Left lung (tissue), 10 donors: ENCODE results near the gene PTPRT. TPM values are rescaled to one million over a fixed set of nuclear protein-coding genes. Genes with fewer than 3 reads are reported as not detected.

Source experiments
- ATAC-seq: fragments of 200-7000 bp; cut with Tn5 transposase; one replicate; pipeline ENCODE4 v1.9.1; 2020; ENCODE audit warnings: moderate library complexity
- DNase-seq, 4 donors: peaks; one replicate each; pipeline ENCODE4 v3.0.0-alpha.2; 2013 to 2020
- H3K27ac ChIP-seq, 2 donors: fragments of 200-600 bp; sonication (generic) in 1 of 2; one replicate each; pipeline versions ENCODE4 v1.5.0 to v1.8.0; 2020 to 2021
- H3K27me3 ChIP-seq, 2 donors: fragments of 200-600 bp; sonication (generic) in 1 of 2; one replicate each; pipeline versions ENCODE4 v1.5.0 to v1.8.0; 2020 to 2021
- H3K36me3 ChIP-seq, 2 donors: fragments of 200-600 bp; sonication (generic) in 1 of 2; one replicate each; pipeline versions ENCODE4 v1.5.0 to v1.8.0; 2020 to 2021
- H3K4me1 ChIP-seq, 2 donors: fragments of 200-600 bp; one replicate each; pipeline ENCODE4 v1.8.0; 2021
- H3K4me3 ChIP-seq, 2 donors: fragments of 200-600 bp; sonication (generic) in 1 of 2; one replicate each; pipeline versions ENCODE4 v1.5.0 to v1.8.0; 2020 to 2021; ENCODE audit warnings: mild to moderate bottlenecking in 1 of 2
- H3K9me3 ChIP-seq, 2 donors: fragments of 200-600 bp; sonication (generic) in 1 of 2; one replicate each; pipeline versions ENCODE4 v1.5.0 to v1.8.0; 2020 to 2021
- CTCF ChIP-seq, 2 donors: fragments of 200-600 bp; sonication (generic) in 1 of 2; IDR thresholded peaks; one replicate each; pipeline versions ENCODE4 v1.5.0 to v1.8.0; 2021; ENCODE audit warnings: antibody characterized with exemption in 2 of 2
- intact Hi-C, 2 donors: fragments of 100-400 bp; cut with DNase I; formaldehyde crosslinking; loops; one replicate each; pipeline versions ENCODE4 v1.11.2 to v1.14.2; 2022
- polyA plus RNA-seq, 6 donors: library from polyadenylated mRNA; unstranded; fragments of 120-200 nt; gene quantifications; one replicate each; pipeline ENCODE4 v1.2.1, GENCODE V29; 2013; ENCODE audit not compliant: insufficient read length in 6 of 6
- total RNA-seq, 2 donors: library from RNA; stranded (reverse); fragmentation: NEBNext Ultra II Directional; extraction: Animal tissue kit (Norgen Biotek cat#: 25700); gene quantifications; one replicate each; pipeline ENCODE4 v1.2.1, GENCODE V29; 2021
- donor health status: DM: no; HTN: yes; CAD: no.
- donor health status: DM: no; HTN: no; CAD: no.

Gene PTPRT
- total and polyA plus RNA-seq, 8 donors, result 0.15 to 2.9 (median 1.4) TPM

- ATAC-seq, result no peak
Measured at GRCh38 chr20:42763015-42763414, 426.7 kb downstream of the PTPRT start.

DNA sequence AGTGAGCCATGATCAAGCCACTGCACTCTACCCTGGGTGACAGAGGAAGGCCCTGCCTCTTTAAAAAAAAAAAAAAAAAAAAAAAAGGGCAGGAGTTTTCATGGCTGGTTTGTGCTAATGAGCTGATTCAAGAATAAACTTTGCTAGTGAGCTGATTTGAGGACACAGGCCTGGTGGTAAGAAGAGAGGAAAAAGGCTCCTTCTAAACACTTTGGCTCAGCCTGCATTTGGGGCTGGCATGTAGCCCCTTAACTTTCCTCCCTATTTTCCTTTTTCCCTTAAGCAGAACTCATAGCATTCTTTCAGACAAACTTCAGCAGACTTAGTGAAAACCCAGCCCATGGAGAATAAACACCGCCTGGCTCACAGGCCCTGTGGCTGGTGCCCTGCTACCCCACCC lies 432.7 kb downstream of the PTPRT start:
- intact Hi-C loops, result no loop called here
- H3K9me3 ChIP-seq, result no peaks in the 10 kb centered on the region
- H3K27me3 ChIP-seq, result no peaks in the 10 kb centered on the region
- no peak for TF ChIP-seq CTCF (IDR thresholded peaks at IDR 0.05)
- H3K27ac ChIP-seq, result no peak overlapping the region
- H3K36me3 ChIP-seq, result no peaks in the 10 kb centered on the region
- H3K4me3 ChIP-seq, result no peak overlapping the region
- H3K4me1 ChIP-seq, result no peaks in the 10 kb centered on the region
- ATAC-seq (no peak), DNase-seq (peak in 2 of 4 donors; percentile 54 to 72)

More at GRCh38 chr20:42763015-42763414, 426.7 kb downstream of the PTPRT start:
- H3K9me3 ChIP-seq, result peaks cover 0 to 2% of the 10 kb centered on the region in 2 donors
- H3K4me3 ChIP-seq, result no peak overlapping the region
- H3K27ac ChIP-seq, result no peak overlapping the region
- DNase-seq, result no peak
- H3K4me1 ChIP-seq, result no peaks in the 10 kb centered on the region
- no peak for TF ChIP-seq CTCF (IDR thresholded peaks at IDR 0.05)
- H3K27me3 ChIP-seq, result no peaks in the 10 kb centered on the region
- intact Hi-C loops, result no loop called here
- no peaks in the 10 kb centered on the region for H3K36me3 ChIP-seq

DNA sequence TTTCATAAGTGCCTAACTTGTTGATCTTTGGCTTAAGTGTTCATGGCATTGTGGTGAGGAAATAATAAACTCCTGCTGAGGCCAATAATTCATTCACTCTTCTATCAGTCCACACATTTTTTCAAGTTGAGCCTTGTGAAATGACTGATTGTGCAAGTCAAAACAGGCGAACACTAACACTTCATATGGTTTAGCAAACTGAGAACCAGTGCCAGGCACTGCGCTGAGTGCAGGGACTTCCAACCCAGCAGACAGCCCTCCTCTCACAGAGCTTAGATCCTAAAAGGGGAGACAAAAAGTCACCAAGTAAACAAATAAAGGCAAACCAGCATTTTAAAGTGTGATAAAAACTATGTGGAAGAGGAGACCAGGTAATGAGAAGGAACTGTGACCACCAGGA lies 435.0 kb downstream of the PTPRT start:
- Histone ChIP-seq H3K27me3 (no peaks in the 10 kb centered on the region), H3K4me1 (no peaks in the 10 kb centered on the region), H3K36me3 (no peaks in the 10 kb centered on the region), H3K9me3 (no peaks in the 10 kb centered on the region), H3K4me3 (no peak overlapping the region), H3K27ac (no peak overlapping the region)
- peak in 3 of 4 donors; percentile 41 to 85 (median 73) for DNase-seq
- intact Hi-C loops, result no loop called here
- TF ChIP-seq CTCF (IDR thresholded peaks at IDR 0.05), result no peak
- ATAC-seq, result peak; percentile 79

- Histone ChIP-seq H3K27me3 (no peaks in the 10 kb centered on the region), H3K27ac (no peak overlapping the region), H3K4me3 (no peak overlapping the region), H3K4me1 (no peaks in the 10 kb centered on the region), H3K36me3 (no peaks in the 10 kb centered on the region), H3K9me3 (no peaks in the 10 kb centered on the region)
- TF ChIP-seq CTCF (IDR thresholded peaks at IDR 0.05), result no peak
- DNase-seq, result peak in 1 of 4 donors; percentile 24
- ATAC-seq, result peak; percentile 76
- intact Hi-C loops, result no loop called here
Measured at GRCh38 chr20:42752620-42753019, 437.1 kb downstream of the PTPRT start.

GRCh38 chr20:42749556-42749955 lies 440.1 kb downstream of the PTPRT start:
- no peak for DNase-seq
- Histone ChIP-seq H3K9me3 (no peaks in the 10 kb centered on the region), H3K4me1 (no peaks in the 10 kb centered on the region), H3K4me3 (no peak overlapping the region), H3K27me3 (no peaks in the 10 kb centered on the region), H3K27ac (no peak overlapping the region), H3K36me3 (no peaks in the 10 kb centered on the region)
- intact Hi-C loops, result no loop called here
- ATAC-seq, result peak; percentile 8
- TF ChIP-seq CTCF (IDR thresholded peaks at IDR 0.05), result no peak
